ENCODE measurements around the gene HAVCR2. TPM values are rescaled to one million over a fixed set of nuclear protein-coding genes. Genes with fewer than 3 reads are reported as not detected.

Gene HAVCR2
- polyA plus RNA-seq, 1 donor from 2014 or later: 1.1 TPM

- no peak overlapping the region for H2AFZ ChIP-seq (ENCODE audit: low read depth, low read length)
- no peaks in the 10 kb centered on the region for H3K36me3 ChIP-seq (ENCODE audit: insufficient read depth, low read length)
- H3K79me2 ChIP-seq (replicated peaks; ENCODE audit: insufficient read depth, low read length): no peaks in the 10 kb centered on the region
- H3F3A ChIP-seq (ENCODE audit: insufficient read depth, low read length, poor library complexity, severe bottlenecking): no peaks in the 10 kb centered on the region
- no peaks in the 10 kb centered on the region for H3K9me3 ChIP-seq (ENCODE audit: low read length)
- H4K20me1 ChIP-seq (ENCODE audit: insufficient read depth): no peaks in the 10 kb centered on the region
- no peaks in the 10 kb centered on the region for H3K27me3 ChIP-seq (ENCODE audit: insufficient read depth, low read depth, low read length)
- no peak for TF ChIP-seq CTCF (IDR thresholded peaks at IDR 0.05; ENCODE audit: poor library complexity, severe bottlenecking)
- no peak for TF ChIP-seq EZH2 (IDR thresholded peaks at IDR 0.05; ENCODE audit: borderline replicate concordance, insufficient read depth, low read length, poor library complexity, severe bottlenecking)
- no peak overlapping the region for H3K4me2 ChIP-seq (ENCODE audit: low read length)
- H3K4me3 ChIP-seq (ENCODE audit: low read length): no peak overlapping the region
- no peak overlapping the region for H3K27ac ChIP-seq (ENCODE audit: low read length)
- no peak overlapping the region for H3K9ac ChIP-seq (ENCODE audit: low read length)
- no peaks in the 10 kb centered on the region for H3K9me2 ChIP-seq (ENCODE audit: insufficient read depth, low read length)
Observed at GRCh38 chr5:157063776-157064430, 44.9 kb downstream of the HAVCR2 start.

GRCh38 chr5:157059891-157060290 lies 49.0 kb downstream of the HAVCR2 start:
- Histone ChIP-seq H3K4me3 (ENCODE audit: low read length) (no peak overlapping the region), H3K9ac (ENCODE audit: low read length) (no peak overlapping the region), H3F3A (ENCODE audit: insufficient read depth, low read length, poor library complexity, severe bottlenecking) (no peaks in the 10 kb centered on the region), H3K4me2 (ENCODE audit: low read length) (no peak overlapping the region), H2AFZ (ENCODE audit: low read depth, low read length) (no peak overlapping the region), H3K79me2 (replicated peaks; ENCODE audit: insufficient read depth, low read length) (no peaks in the 10 kb centered on the region), H4K20me1 (ENCODE audit: insufficient read depth) (no peaks in the 10 kb centered on the region), H3K36me3 (ENCODE audit: insufficient read depth, low read length) (no peaks in the 10 kb centered on the region), H3K9me3 (ENCODE audit: low read length) (no peaks in the 10 kb centered on the region), H3K27ac (ENCODE audit: low read length) (no peak overlapping the region), H3K27me3 (ENCODE audit: insufficient read depth, low read depth, low read length) (no peaks in the 10 kb centered on the region), H3K9me2 (ENCODE audit: insufficient read depth, low read length) (no peaks in the 10 kb centered on the region)
- TF ChIP-seq MXI1 (conservative IDR thresholded peaks at IDR 0.05; ENCODE audit: poor library complexity, severe bottlenecking) (no peak), POLR2AphosphoS5 (IDR thresholded peaks at IDR 0.05) (no peak), REST (IDR thresholded peaks at IDR 0.05; ENCODE audit: borderline replicate concordance) (no peak), EZH2 (IDR thresholded peaks at IDR 0.05; ENCODE audit: borderline replicate concordance, insufficient read depth, low read length, poor library complexity, severe bottlenecking) (no peak), EP300 (conservative IDR thresholded peaks at IDR 0.05; ENCODE audit: poor library complexity, severe bottlenecking) (no peak), TAF1 (IDR thresholded peaks at IDR 0.05; ENCODE audit: low read depth) (no peak)

GRCh38 chr5:157059093-157059539 lies 49.7 kb downstream of the HAVCR2 start, which contains the start of gene HAVCR1:
Gene HAVCR1 (minus strand): TSS chr5:157059116. CDS start chr5:157057943, 1,173 bp downstream.
- Histone ChIP-seq H3K9ac (ENCODE audit: low read length) (no peak within 1 kb of the TSS), H2AFZ (ENCODE audit: low read depth, low read length) (no peak within 1 kb of the TSS), H3K4me2 (ENCODE audit: low read length) (no peak within 1 kb of the TSS), H3K36me3 (ENCODE audit: insufficient read depth, low read length) (no peaks in the 10 kb centered on the region), H3K27me3 (ENCODE audit: insufficient read depth, low read depth, low read length) (no peaks in the 10 kb centered on the region), H3K9me2 (ENCODE audit: insufficient read depth, low read length) (no peaks in the 10 kb centered on the region), H3K4me3 (ENCODE audit: low read length) (no peak within 1 kb of the TSS), H3K27ac (ENCODE audit: low read length) (no peak within 1 kb of the TSS), H3F3A (ENCODE audit: insufficient read depth, low read length, poor library complexity, severe bottlenecking) (no peaks in the 10 kb centered on the region), H3K79me2 (replicated peaks; ENCODE audit: insufficient read depth, low read length) (no peaks in the 10 kb centered on the region), H3K9me3 (ENCODE audit: low read length) (no peaks in the 10 kb centered on the region), H4K20me1 (ENCODE audit: insufficient read depth) (no peaks in the 10 kb centered on the region)
- TF ChIP-seq REST (IDR thresholded peaks at IDR 0.05; ENCODE audit: borderline replicate concordance) (no peak), TAF1 (IDR thresholded peaks at IDR 0.05; ENCODE audit: low read depth) (no peak), MXI1 (conservative IDR thresholded peaks at IDR 0.05; ENCODE audit: poor library complexity, severe bottlenecking) (no peak), POLR2AphosphoS5 (IDR thresholded peaks at IDR 0.05) (no peak), EZH2 (IDR thresholded peaks at IDR 0.05; ENCODE audit: borderline replicate concordance, insufficient read depth, low read length, poor library complexity, severe bottlenecking) (no peak), EP300 (conservative IDR thresholded peaks at IDR 0.05; ENCODE audit: poor library complexity, severe bottlenecking) (no peak), CTCF (IDR thresholded peaks at IDR 0.05; ENCODE audit: poor library complexity, severe bottlenecking) (no peak), RAD21 (conservative IDR thresholded peaks at IDR 0.05) (no peak), SMC3 (conservative IDR thresholded peaks at IDR 0.05; ENCODE audit: poor library complexity) (no peak)
